ENCODE results near the gene HHIPL1.
A peak's percentile ranks its signal among the peaks of the same experiment; 100 is the strongest.

The HHIPL1 gene

GRCh38 chr14:99644723-99645544 is at the start of gene HHIPL1:
Gene HHIPL1, plus strand, starts transcription at chr14:99645129. Its CDS starts 79 bp downstream, at chr14:99645208.
- DNase-seq = no peak

GRCh38 chr14:99595524-99595923 is 49.4 kb upstream of the HHIPL1 start:
- no peak for DNase-seq

- DNase-seq = no peak
Measured at GRCh38 chr14:99596071-99596627, 48.8 kb upstream of the HHIPL1 start.

GRCh38 chr14:99596772-99597171 is 48.2 kb upstream of the HHIPL1 start:
- DNase-seq = no peak

GRCh38 chr14:99597911-99598600 is 46.9 kb upstream of the HHIPL1 start:
- no peak for DNase-seq

GRCh38 chr14:99598774-99599173 is 46.2 kb upstream of the HHIPL1 start:
- no peak for DNase-seq

- no peak for DNase-seq
Measured at GRCh38 chr14:99599393-99599792, 45.5 kb upstream of the HHIPL1 start.

- DNase-seq = no peak
Measured at GRCh38 chr14:99600232-99600888, 44.6 kb upstream of the HHIPL1 start.

- no peak for DNase-seq
Measured at GRCh38 chr14:99601361-99601831, 43.5 kb upstream of the HHIPL1 start.

GRCh38 chr14:99602054-99602787 is 42.7 kb upstream of the HHIPL1 start:
- no peak for DNase-seq

- no peak for DNase-seq
Measured at GRCh38 chr14:99602788-99603415, 42.0 kb upstream of the HHIPL1 start.

- DNase-seq = no peak
Measured at GRCh38 chr14:99603471-99604277, 41.3 kb upstream of the HHIPL1 start, which contains the start of gene CCDC85C. Gene CCDC85C, minus strand, starts transcription at chr14:99604207. Its CDS starts 248 bp downstream, at chr14:99603959.

GRCh38 chr14:99604278-99604765 is 40.6 kb upstream of the HHIPL1 start:
- peak; percentile 89 for DNase-seq

GRCh38 chr14:99604766-99605298 is 40.1 kb upstream of the HHIPL1 start:
- no peak for DNase-seq

GRCh38 chr14:99605299-99605961 is 39.5 kb upstream of the HHIPL1 start:
- peak; percentile 19 for DNase-seq

GRCh38 chr14:99606359-99606758 is 38.6 kb upstream of the HHIPL1 start:
- DNase-seq = no peak

GRCh38 chr14:99608591-99608990 is 36.3 kb upstream of the HHIPL1 start:
- DNase-seq = no peak

GRCh38 chr14:99609245-99610170 is 35.4 kb upstream of the HHIPL1 start:
- DNase-seq = no peak

GRCh38 chr14:99611646-99612045 is 33.3 kb upstream of the HHIPL1 start:
- DNase-seq = no peak
